OCI-LY3 (cell line): Measurements from ENCODE around the gene SPOCD1.

ENCODE experiments used
- CTCF ChIP-seq: fragments of 200-600, 300-600 bp; sonication (generic); IDR thresholded peaks from 2 replicates; pipeline ENCODE4 v1.5.1; 2014; ENCODE audit warnings: antibody characterized with exemption, low read length, low read depth
- EZH2phosphoT487 ChIP-seq: fragments of 200-600 bp; shearing (Covaris generic); IDR thresholded peaks from 2 replicates; pipeline ENCODE4 v1.6.1; 2018; ENCODE audit warnings: antibody characterized with exemption, mixed run types, low read depth

GRCh38 chr1:31750858-31751510 is 64.8 kb downstream of the SPOCD1 start:
- TF ChIP-seq CTCF, result no peak
- TF ChIP-seq EZH2phosphoT487, result no peak
